Activated CD4-positive, alpha-beta T cell treated with anti-CD3 and anti-CD28 coated beads, Interleukin-2, amount 50 U/mL, for 48 hours (primary cell): ENCODE data around the gene SH2D7.

ENCODE experiments used
- DNase-seq, 2 experiments: peaks; one replicate each; pipeline ENCODE4 v3.0.0-alpha.2; 2020

The SH2D7 gene

DNA sequence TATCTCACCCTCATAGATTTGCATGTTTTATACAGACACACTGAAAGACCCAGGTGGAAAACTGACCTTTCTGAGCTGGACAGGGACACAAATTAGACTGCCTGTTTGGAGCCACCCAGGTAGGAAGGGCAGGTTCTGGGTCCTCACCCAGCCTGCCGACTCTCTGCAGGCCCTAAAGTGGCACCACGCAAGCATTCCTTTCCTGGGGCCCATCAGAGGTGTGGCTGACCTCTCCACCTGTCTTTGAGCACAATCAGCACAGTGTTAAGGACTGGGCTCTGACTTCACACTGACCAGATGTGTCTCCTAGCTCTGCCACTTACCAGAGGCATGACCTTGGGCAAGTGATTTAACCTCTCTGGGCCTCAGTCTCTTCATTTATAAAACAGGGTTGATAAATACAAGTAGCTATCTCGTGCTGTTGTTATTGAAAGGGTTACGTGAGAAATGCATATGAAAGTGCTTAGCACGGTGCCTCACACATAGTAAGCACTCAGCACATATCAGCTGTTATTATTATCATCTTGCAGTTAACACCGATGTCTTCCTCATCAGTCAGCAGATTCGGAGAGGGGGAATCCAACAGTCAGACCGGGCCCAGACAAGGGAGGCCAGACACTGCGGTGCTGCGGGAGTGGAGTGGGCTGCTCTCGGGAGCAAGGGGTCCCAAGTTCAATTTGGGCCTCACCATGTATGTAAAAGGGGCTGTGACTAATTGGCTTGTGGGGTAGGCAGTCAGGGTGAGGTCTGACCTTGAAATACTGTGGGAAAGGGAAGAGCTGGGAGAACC is 12.9 kb upstream of the SH2D7 start:
- DNase-seq = no peak

DNA sequence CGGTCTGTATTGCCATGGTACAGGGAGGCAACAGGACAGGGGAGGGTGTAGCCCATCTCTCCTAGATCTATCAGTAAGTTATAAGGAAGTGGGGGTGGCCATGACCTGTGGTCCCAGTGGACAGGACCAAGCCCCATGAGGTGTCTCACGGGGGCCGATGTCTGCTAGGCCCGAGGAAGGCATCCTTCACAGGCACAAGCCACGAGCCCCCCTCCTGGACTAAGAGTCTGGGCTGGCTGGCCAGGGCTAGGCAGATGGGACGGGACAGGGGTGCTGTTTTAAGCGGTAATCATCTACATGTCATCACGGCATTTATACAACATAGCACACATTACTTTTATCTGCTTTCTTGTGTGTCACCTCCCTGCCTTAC is 12.3 kb upstream of the SH2D7 start:
- no peak for DNase-seq

- no peak for DNase-seq
These were observed 10.1 kb upstream of the SH2D7 start for GRCh38 chr15:78082106-78082742.

DNA sequence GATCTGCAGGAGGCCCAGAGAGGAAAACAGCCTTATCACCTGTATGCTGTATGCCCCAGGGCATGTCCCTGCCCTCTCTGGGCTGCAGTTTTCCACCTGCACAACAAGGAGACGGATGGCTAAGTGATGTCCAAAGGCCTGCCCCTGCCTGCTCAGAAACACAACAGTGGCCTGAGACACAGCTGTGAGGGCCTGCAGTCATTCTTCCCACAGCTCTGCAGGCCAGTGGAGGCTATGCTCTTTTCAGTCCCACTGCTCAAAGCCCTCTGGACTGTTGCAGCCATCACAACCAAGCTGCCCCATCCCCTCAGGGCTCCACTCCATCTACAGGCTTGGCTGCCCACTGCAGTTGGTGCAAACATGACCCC is 9.6 kb upstream of the SH2D7 start:
- no peak for DNase-seq

DNA sequence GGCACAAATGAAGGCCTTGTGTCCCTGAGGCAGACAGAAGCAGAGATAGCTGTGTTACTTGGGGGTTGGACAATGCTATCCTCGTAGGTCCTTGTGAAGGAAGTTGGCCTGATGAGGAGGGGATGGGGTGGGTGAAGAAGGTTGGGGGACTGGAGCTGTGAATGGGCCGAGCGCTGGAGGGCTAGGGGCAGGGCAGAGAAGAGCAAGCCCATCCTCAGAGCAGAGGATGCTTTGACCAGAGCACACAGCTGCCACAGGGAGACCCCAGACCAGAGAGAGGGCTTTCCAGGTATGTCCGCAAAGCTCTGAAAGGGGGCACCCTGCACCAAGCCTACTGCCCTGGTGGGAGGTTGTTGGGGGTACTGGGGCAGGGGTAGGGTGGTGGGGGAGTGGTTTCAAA is 9.2 kb upstream of the SH2D7 start:
- DNase-seq = no peak

GRCh38 chr15:78083687-78084448 is 8.5 kb upstream of the SH2D7 start:
- no peak for DNase-seq

DNA sequence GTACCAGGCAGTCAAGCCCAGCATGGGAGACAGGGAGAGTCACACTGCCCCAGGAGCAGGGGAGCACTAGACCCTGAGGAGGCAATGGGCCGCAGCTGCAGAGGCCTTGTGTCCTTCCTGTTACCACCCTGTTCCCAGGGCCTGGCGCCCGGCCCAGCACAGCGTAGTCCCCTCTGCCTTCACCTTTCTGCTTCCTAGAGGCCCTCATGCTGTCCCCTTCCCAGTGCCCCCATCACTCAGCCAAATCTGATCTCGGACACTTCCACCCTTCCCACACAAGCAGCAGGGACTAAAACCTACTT is 8.0 kb upstream of the SH2D7 start:
- DNase-seq = no peak

DNA sequence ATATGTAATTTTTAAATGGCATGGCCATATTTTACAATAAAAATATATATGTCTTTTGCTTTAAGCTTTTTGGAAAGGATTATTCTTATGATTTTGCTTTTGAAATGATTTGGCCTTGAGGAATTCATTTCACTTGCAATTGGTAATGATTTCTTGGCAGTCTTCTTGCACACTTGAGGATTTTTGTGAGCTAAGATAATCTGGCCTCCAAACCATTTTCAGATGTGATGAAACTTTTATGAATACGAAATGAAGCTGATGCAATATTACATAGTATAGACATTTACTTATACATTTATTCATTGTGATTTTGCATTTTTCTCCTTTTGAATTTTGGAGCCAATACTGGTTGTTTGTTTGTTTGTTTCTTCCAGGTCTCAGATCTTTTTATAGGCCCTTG is 6.4 kb upstream of the SH2D7 start:
- DNase-seq = no peak

DNA sequence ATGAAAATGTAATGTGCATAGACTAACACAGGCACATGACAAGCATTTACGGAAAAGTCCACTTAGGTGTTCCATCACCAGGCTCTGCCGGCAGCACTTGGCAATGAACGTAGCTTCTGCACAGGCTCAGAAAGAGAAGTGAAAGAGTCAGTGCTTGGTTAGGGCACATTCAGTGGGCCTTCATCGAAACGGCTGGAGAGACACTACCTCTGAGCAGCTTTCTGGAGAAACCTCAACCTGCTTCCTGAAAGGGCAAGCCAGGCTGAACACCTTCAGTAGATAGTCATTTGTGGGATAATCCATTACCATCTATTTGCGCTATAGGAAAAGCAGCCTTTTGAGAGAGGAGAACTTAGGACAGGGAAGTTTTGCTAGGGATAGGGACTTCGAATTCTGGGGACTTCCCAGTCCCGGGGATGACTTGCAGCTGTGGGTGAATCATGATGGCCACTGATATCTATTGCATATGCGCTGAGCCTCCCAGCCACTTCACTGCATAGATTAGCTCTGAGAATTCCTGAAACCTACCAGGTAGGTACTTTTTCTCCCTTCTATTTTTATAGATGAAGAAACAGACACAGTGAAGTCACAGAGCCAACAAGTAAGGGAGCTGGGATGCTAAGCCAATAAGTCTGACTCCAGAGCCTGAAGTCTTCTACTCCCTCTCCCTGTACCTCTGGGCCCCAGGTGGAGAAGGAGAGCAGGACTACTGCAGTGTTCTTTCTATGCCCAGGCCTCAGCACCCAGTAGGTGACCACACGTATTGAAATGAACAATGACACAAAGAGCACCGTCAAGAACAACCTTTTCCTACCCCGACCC is 4.2 kb upstream of the SH2D7 start:
- DNase-seq = no peak

- no peak for DNase-seq
These were observed 3.6 kb upstream of the SH2D7 start for GRCh38 chr15:78088773-78089080.

DNA sequence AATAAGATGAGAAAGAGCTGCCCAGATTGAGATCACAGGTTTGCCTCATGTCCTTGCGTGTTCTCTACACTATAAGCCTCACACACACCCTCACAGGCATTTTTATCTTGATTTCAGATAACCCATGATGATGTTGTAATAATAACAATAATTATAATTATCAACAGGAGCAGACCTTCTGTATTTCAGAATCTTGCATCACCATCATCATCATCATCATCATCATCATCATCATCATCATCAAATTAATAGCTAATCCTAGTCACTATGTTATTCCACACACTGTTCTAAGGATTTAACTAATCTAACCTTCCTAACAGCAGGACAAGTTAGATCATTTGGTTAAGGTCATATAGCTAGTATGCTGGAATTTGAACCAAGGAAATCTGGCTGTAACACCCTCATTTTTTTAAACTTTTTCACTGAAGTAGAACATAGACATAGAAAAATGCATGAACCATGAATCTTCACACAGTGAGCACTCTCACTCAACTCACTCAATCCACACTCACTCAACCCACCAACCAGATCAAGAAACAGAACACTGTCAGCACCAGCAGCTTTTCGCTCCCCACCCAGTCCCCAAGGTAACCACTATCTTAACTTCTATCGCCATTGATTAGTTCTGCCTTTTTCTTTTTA is 1.8 kb upstream of the SH2D7 start:
- DNase-seq = no peak

- DNase-seq = no peak
These were observed 1.1 kb downstream of the SH2D7 start for GRCh38 chr15:78093242-78094020.

DNA sequence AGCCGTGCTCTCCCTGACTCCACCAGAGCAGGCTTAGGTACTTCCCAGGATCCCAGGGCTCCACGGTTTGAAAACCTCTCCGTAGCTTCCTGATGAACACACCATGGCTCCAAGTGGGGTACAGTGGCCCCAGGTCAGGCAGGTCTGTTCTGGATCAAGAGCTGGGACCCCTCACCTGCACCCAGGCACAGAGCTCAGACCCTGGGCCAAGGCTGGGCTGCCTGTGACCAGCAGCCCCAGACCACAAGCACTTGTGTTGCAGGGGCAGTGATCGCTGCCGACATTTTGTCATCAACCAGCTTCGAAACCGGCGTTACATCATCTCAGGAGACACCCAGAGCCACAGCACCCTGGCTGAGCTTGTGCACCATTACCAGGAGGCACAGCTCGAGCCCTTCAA is 5.3 kb downstream of the SH2D7 start:
- no peak for DNase-seq

DNA sequence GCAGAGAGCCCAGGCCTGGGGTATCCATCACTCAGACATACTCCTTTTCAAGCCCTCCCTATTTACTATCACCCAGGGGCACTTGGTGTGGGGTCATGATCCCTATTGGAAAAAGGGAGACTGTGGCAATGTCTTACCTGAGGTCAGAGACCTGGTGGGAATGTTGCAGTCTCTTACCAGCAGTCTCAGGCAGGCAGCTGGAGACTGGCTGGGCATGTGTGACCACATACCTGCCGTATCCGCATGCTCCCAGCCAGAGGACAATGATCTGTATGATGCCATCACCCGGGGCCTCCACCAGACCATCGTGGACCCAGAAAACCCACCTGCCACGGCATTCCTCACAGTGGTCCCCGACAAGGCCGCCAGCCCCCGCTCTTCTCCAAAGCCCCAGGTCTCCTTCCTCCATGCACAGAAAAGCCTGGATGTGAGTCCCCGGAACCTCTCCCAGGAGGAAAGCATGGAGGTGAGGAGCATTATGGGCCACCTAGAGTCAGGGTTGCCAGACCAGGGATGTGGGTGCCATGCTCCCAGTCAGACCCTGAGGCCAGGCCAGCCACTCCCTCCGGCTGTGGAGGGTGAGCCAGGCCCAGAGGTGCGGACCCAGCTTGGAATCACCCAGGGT is 5.9 kb downstream of the SH2D7 start:
- DNase-seq = no peak

DNA sequence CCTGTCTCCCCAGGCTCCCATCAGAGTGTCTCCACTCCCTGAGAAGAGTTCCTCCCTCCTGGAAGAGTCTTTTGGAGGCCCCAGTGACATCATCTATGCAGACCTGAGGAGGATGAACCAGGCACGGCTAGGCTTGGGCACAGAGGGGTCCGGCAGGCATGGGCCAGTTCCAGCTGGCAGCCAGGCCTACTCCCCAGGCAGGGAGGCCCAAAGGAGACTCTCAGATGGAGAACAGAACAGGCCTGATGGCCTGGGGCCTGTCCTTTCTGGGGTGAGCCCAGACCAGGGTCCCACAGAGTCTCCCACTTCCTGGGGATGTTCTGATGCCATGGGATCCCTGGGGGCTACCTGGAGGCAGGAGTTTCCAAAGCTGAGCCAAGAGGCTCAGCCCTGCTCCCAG is 8.5 kb downstream of the SH2D7 start:
- DNase-seq = no peak

DNA sequence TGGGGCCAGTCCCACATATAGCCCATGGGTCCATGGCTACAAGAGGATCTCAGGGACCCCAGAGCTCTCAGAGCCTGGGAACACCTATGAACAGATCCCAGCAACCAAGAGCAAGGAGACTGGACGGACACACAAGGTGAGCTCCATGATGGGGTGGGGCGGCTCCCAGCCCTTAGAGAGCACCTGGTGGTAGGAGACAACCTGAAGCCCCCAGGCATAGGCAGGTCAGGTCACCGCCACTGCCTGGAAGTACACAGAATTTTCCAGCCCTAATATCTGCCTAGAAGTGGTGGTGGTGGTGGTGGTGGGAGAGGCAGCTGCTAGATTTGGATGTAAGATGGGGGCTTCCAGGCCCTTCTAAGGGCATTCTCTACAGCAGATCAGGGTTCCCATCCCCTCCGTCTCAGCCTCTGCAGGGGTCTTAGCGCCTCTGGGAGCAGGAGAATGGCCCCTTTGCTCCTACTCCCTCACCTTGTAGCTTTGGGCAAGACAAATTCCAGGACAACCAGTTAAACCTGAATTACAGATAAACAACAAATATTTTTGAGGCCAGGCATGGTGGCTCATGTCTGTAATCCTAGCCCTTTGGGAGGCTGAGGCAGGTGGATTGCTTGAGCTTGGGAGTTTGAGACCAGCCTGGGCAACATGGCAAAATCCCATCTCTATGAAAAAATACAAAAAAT is 9.2 kb downstream of the SH2D7 start:
- no peak for DNase-seq

- DNase-seq = no peak
These were observed 9.8 kb downstream of the SH2D7 start for GRCh38 chr15:78102211-78102610.

GRCh38 chr15:78102741-78103140 is 10.4 kb downstream of the SH2D7 start:
- DNase-seq = no peak

DNA sequence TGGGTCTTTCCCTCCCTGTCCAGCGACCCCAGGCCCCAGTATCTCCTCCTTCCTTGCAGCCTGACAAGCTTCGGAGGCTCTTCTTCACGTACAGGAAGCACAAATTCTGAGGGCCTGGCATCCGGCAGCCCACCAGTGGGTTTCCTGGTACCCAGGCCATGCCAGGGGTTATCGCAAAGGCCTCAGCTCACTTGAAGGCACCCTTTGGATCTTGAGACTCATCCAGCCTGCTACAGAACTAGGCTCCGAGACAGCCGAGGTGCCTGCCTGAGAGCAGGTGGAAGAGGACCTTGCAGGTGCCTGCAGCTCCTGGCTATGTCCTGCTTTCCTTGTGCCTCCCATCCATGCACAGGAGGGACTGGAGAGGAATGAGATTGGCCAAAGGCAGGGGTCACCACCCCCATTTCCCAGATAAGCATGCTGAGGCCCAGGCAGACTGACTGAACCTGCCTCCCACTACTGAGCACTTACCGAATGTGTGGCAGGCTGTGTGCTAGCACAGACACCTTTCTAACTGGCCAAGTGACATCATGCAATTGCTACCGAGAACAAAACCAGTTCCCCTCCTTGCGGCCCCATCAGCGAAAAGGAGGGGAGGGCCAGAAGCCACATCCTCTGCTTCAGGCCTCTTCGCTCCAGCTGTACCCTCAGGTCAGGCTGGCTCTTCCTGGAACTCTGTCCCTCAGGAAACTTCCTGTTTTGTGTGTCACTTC is 11.2 kb downstream of the SH2D7 start:
- DNase-seq = peak; percentile 62 to 74

DNA sequence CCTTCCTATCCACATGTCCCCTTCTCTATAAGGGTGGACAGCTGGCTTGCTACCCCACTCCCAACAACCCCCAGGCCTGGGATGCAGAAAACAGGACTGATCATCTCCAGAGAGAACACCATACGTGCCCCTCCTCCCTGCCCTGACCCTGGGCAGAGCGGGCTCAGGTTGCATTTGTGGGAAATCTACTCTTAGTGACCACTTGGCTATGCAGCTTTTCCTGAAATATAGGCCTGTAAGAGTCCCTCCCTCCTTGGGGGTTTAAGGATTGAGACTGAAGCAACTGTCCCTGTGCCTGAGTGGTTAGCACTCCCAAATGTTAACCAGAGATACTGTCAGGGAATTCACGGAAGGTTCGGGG is 11.7 kb downstream of the SH2D7 start:
- no peak for DNase-seq
